GM21528 (cell line): ENCODE data around the gene TGIF2.
A peak's percentile ranks its signal among the peaks of the same experiment; 100 is the strongest.
"Not testable (repeated sequence)": the region's sequence is repeated elsewhere in the genome, so short reads cannot be mapped to it uniquely, and the experiment has no call there.

Source experiments
- ATAC-seq: cut with Tn5 transposase; IDR thresholded peaks from one replicate; pipeline ENCODE4 v1.9.1; 2021; ENCODE audit warnings: mild to moderate bottlenecking, moderate library complexity; ENCODE audit not compliant: unreplicated experiment, low FRiP score

The TGIF2 gene

DNA sequence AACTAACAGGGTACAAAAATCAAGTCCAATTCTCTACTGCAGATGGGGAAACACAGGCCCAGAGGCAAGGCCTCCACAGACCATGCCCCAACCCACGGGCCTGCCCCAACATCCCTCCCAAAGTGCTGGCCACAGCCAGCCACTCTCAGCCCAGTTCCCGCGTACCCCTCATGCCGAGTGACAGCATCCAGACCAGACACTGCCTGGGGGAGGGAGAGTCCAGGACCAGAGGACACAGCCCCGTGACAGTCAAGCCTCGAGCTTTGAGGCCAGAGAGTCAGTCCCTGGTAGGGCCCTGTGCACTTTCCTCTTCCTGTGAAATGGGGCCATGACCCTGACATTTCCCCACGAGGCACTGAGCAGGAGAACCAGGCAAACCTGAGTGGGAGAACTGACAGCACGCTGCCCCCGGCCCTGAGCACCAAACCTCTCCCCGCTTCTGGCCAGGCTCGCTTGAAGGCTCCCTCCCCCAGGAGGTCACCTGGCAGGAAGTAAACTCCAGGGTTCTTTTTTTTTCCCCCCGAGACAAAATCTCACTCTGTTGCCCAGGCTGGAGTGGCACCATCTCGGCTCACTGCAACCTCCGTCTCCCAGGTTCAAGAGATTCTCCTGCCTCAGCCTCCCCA lies 27.2 kb upstream of the TGIF2 start:
- ATAC-seq, result no peak

DNA sequence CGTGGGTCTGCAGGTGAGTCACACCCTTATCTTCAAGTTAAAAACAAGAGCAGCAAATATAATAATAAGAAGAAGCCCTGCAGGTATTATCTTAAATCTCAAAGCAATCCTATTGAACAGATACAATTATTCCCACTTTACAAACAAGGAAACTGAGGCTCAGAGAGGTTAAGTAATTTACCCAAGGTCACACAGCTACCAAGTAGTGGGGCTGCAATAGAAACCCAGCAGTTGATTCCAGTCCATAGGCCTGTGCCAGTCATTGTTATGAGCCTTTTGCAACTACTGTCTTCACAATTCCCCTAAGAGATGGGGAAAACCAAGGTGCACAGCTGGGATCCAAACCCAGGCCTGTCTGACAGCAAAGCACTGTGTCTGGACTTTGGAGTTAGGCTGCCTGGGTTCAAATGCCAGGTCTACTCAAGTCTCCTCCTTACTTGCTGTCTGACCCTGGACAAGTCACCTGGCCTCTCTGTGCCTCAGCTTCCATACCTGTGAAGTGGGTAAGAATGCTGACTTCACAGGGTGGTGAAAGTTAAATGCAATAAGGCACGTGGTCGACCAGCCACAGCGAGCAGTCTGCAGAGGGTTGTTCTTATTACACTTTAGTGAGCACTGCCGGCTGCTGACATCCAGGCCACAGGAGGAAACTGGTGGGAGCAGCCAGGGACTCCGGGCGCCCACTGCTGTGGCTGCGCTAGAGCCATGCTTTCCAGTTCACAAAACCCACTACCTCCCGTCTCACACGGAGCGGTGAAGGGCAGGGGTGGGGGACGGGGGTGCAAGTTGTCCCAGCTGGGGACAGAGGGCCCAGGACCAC lies 26.0 kb upstream of the TGIF2 start:
- ATAC-seq, result no peak

DNA sequence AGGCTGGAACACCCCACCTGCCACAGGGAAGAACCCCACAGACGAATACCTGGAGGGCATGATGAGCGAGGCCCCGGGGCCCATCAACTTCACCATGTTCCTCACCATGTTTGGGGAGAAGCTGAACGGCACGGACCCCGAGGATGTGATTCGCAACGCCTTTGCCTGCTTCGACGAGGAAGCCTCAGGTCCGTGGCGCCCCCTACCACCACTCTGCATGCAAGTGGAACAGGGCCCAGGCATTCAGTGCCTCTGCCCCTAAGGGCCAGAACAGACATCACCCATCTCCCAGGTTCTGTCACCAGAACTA lies 25.4 kb upstream of the TGIF2 start:
- no peak for ATAC-seq

DNA sequence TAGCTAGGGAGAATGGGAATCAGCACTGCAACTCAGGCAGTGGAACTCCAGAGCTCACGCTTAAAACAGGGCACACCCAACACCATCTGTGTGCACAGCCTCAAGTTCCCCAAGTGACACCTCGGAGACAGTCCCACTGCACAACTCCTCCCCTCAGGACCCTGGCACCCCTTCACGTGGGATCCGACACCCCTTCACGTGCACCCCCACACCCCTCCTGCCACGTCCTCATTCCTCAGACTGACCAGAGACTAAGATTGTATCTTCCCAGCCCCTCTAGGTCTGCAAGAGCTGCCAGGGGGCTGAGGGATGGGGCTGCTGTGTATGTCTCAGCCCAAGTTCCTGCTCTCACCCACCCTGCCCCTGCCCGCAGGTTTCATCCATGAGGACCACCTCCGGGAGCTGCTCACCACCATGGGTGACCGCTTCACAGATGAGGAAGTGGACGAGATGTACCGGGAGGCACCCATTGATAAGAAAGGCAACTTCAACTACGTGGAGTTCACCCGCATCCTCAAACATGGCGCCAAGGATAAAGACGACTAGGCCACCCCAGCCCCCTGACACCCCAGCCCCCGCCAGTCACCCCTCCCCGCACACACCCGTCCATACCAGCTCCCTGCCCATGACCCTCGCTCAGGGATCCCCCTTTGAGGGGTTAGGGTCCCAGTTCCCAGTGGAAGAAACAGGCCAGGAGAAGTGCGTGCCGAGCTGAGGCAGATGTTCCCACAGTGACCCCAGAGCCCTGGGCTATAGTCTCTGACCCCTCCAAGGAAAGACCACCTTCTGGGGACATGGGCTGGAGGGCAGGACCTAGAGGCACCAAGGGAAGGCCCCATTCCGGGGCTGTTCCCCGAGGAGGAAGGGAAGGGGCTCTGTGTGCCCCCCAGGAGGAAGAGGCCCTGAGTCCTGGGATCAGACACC lies 24.4 kb upstream of the TGIF2 start:
- ATAC-seq, result no peak

DNA sequence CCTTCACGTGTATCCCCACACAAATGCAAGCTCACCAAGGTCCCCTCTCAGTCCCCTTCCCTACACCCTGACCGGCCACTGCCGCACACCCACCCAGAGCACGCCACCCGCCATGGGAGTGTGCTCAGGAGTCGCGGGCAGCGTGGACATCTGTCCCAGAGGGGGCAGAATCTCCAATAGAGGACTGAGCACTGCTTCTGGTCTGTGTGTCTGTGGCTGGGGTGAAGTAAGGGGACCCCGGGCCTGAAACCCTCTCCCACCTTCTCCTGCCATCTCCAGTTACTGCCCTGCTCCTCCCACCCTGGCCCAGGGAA lies 23.8 kb upstream of the TGIF2 start:
- no peak for ATAC-seq

DNA sequence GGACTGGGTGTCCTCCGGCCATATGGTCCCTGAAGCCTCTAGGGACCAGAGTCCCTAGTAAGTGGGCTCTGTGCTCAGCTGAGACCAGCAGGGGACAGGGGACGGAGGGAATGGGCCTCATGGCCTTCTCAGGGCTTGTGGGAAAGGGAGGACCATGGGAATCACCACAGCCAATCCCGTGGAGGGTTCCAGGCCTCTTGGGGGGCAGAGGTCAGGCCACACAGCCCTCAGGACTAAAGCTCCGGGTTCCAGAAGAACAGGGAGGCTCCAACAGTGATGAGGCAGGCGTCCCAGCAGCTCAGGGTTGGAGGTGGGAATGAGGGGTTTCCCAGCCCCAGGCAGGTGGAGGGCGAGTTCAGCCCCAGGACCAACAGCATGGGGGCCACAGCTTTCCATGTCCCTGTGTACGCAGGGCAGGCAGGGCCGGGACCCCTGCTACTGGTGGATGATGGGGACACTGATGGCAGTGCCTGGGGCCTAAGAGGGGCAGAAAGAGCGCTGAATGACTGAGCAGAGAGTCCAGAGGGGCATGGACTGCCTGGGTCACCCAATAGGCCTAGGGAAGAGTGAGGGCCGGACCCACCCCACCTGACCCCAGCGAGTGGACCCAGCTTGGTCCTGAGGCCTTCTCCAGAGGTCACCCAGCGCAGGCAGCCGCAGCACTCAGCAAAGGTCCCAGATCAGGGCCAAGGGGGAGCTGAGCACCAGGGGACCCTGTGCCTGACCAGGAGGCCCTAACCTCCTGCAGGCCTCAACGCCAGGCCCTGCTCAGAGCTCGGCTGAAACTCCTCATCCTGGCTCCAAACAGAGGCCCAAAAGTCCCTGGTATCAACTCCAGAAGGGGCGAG lies 23.2 kb upstream of the TGIF2 start:
- ATAC-seq, result no peak

DNA sequence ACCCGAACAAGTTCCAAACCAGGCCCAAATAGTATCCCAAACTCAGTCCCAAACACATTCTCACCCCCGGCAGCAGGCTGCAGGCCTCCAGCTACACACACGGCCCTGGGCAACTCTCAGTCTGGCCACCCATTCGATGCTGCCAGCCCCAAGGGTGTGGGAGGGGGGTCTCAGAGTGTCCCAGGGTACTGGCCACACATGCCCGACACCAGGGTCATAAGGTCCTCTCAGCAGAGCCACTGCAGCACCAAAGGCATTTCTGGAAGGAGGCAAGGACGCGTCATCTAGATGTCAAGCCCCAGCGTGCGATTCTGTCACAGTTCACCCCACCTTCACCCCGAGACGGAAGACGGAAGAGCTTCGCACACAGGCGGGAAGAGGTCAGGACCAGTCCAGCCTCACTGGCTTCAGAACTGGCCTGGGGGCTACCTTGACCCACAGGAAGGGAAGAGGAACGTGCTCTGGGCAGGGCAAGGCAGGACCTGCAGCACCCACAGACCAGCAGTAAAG lies 22.6 kb upstream of the TGIF2 start:
- ATAC-seq, result no peak

DNA sequence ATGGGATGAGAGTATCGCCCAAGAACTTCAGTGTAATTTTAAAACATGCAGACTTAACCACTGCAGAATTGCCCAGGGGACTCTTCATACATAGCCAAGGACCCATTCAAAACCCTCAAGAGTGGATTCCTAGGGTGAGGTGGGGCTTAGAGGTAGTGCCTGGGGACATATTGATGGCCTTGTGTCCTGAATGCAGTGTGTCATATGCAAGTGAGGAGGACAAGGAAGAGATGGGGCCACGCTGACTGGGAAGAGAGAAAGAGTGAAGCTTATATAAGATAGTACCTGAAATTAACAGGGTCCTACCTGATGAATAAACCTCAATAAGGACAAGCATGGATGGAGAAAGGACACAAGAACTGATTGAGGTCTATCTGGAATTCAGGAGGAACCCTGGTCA lies 18.1 kb upstream of the TGIF2 start:
- ATAC-seq, result no peak

DNA sequence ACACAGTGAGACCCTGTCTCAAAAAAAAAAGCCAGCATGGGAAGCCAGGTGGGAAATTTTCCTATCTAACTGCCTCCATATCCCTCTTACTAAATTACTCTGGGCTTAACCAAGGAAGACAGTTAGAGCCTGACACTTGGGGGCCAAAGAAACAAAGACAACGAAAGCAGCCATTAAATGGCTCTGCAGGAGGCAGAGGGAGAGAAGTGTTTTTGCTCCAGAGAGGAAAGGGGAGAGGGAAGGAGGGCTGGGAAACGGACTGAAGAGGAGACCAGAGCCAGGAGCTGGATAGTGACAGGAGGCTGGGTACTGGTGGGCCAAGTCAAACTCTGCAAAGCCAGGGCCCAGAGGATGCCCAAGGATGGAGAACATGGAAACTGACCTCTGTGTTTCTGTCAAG lies 10.7 kb upstream of the TGIF2 start:
- no peak for ATAC-seq

DNA sequence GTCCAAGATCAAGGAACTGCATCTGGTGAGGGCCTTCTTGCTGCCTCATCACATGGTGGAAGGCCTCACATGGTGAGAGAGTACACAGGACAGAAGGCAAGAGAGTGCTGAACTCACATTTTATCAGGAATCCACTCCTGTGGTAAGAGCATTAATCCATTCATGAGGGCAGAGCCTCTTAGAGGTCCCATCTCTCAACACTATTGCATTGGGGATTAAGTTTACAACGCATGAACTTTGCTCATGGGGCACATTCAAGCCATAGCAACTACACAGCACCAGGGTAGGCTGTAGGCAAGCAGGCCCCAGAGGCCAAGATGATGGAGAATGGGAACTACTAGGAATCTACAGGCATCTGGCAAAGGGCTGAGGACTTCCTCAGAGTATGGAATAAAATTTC lies 10.0 kb upstream of the TGIF2 start:
- ATAC-seq, result no peak

DNA sequence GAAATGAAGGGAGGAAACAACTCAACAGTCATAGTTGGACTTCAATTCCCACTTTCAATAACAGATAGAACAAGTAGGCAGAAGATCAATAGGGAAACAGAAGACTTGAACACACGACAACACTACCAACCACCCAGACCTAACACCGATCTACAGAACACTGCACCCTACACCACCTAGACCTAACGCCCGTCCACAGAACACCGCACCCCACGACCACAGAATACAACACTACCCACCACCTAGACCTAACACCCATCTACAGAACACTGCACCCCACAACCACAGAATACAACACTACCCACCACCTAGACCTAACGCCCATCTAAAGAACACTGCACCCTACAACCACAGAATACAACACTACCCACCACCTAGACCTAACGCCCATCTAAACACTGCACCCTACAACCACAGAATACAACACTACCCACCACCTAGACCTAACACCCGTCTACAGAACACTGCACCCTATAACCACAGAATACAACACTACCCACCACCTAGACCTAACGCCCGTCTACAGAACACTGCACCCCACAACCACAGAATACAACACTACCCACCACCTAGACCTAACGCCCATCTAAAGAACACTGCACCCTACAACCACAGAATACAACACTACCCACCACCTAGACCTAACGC lies 9.2 kb upstream of the TGIF2 start:
- not testable (repeated sequence) for ATAC-seq

DNA sequence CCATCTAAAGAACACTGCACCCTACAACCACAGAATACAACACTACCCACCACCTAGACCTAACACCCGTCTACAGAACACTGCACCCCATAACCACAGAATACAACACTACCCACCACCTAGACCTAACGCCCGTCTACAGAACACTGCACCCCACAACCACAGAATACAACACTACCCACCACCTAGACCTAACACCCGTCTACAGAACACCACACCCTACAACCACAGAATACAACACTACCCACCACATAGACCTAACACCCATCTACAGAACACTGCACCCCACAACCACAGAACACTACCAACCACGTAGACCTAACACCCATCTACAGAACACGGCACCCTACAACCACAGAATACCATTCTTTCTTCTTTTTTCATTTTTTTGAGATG lies 8.7 kb upstream of the TGIF2 start:
- not testable (repeated sequence) for ATAC-seq

DNA sequence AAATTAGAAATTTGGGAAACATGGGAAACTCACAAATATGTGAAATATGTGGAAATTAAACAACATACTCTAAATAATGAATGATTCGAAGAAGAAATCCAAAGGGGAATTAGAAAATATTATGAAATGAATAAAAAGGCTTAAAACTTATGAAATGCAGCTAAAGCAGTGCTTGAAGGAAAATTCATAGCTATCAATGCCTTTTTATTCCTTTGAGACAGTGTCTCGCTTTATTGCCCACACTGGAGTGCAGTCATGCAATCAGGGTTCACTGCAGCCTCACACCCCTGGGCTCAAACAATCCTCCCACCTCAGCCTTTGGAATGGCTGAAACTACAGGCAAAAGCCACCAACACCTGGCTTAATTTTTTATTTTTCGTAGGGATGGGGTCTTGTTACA lies 7.9 kb upstream of the TGIF2 start:
- no peak for ATAC-seq

DNA sequence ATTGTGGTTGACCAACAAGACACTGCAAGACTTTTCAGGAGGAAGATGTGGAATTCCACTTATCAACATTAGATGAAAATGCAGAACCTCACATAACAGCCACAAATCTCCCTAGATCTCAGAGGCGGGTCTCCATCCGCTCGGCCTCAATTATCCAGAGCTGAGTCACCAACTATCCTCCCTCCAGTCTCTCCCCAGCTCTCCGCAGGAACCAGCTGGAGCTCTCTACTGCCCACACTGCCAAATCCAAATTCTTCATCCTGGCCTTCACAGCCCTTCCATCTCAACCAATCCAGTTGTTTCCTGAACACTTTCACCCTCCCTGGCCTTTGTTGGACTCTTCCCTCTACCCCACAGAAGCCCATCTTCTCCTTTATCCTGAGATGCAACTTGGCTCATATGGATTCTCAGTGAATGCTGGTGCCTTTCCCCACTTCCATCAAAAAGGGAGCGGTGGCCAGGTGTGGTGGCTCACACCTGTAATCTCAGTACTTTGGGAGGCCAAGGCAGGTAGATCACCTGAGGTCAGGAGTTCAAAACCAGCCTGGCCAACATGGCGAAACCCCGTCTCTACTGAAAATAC lies 3.5 kb upstream of the TGIF2 start:
- ATAC-seq, result no peak

DNA sequence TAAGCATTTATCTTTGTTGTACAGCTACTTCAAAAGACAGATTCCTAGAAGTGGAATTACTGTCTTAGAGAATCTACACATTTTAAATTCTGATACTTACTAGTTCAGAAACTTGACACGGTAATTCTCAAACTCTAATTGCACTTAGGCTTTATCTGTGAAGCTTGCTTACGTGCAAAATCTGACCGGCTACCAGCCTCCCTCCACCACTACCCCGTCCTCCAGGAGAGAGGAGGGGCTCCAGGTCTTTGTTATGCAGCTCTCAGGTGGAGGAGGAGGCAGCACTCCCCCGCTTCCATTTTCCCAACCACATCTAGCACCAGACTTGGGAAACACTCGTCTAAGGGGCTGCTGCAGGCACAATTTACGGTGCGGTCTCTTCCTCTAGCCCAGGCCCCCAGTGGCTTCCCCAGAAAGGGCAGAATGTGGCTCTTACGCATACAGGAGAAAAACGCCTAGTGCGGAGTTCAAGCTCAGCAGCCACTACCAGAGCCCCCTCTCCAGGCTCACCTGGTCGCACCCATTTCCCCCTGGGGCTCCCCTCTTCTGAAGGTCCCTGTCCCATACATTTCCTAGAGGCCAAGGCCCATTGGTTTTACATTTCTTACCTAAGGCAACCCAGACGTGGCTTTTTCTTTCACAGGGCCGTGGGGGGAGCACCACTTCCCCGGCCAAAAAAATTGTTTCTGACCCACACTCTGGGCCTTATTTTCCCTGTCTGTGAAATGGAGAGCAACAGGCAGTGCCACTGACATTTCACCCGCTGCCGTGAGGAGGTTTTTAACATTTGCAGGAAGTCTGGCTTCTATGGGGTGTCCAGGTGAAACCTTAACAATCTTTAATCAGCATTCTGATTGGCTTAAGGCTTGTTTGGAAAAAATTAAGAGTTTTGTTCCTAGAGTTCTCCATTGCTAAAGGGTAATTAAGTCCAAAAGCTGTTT lies 1.6 kb upstream of the TGIF2 start:
- ATAC-seq, result no peak

DNA sequence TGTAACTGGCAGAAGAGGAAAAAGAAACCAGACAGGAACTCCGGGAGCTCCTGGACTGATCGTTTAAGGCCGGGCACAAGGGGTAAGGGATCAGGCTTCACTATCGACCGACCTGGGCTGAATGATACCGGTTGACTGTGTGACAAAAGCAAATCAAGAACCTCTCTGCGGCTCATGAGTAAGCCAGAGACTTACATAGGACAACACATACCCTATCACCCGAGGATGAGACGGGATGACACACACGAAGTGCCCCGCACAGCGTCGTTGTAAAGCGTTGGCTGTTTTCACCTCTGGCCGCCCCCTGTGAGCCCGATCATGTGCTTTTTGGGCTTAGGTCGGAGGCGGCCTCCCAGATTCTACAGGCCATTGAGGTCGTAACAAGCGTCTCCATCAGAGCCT lies 695 bp upstream of the TGIF2 start:
- ATAC-seq, result peak; percentile 10

DNA sequence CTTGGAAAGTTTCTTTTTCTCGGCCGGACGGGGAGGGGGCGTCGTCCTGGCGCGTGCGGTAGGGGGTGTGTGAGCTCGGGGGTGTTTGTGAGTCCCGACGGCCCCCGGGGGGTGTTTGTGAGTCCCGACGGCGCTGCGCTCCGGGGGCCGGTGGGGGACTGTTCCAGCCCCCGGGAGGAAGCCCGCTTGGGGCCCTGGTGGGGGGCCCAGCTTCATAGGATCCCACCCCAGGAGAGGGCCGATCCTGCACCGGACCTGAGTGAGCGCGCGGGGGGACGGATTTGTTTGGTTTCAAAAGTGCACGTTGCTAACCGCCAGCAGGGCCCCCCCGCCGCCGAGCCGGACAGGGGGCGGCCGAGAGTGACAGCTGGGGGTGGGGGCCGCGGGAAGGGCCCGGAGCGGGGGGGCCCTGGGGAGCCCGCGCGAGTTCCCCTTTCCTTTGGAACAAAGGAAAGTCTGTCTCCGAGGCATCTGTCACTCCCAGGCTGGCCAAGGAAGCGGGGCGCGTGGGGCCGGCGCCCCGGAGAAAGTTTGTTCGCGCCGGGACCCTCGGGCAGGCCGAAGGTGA lies 485 bp downstream of the TGIF2 start:
- no peak for ATAC-seq
